Activated T-cell treated with anti-CD3 and anti-CD28 coated beads, Interleukin-2, amount 50 U/mL, for 1 hour (primary cell): ENCODE measurements around the gene LCT.
"Not testable (repeated sequence)": the region's sequence is repeated elsewhere in the genome, so short reads cannot be mapped to it uniquely, and the experiment has no call there.

Experiments
- DNase-seq: peaks from one replicate; pipeline ENCODE4 v3.0.0-alpha.2; 2020

LCT gene

GRCh38 chr2:135831180-135831812 is 5.7 kb downstream of the LCT start:
- no peak for DNase-seq

GRCh38 chr2:135829378-135830135 is 7.4 kb downstream of the LCT start:
- DNase-seq: no peak

GRCh38 chr2:135826544-135826943 is 10.4 kb downstream of the LCT start:
- DNase-seq: no peak

- no peak for DNase-seq
These were observed 11.3 kb downstream of the LCT start for GRCh38 chr2:135825550-135826176.

GRCh38 chr2:135825131-135825530 is 11.9 kb downstream of the LCT start:
- no peak for DNase-seq

- DNase-seq: no peak
These were observed 14.1 kb downstream of the LCT start for GRCh38 chr2:135822855-135823254.

- DNase-seq: no peak
These were observed 15.8 kb downstream of the LCT start for GRCh38 chr2:135821190-135821589.

- peak; percentile 51 for DNase-seq
These were observed 16.9 kb downstream of the LCT start for GRCh38 chr2:135820003-135820618.

- no peak for DNase-seq
These were observed 17.9 kb downstream of the LCT start for GRCh38 chr2:135818937-135819610.

- no peak for DNase-seq
These were observed 19.0 kb downstream of the LCT start for GRCh38 chr2:135817951-135818350.

GRCh38 chr2:135817466-135817865 is 19.5 kb downstream of the LCT start:
- no peak for DNase-seq

- DNase-seq: no peak
These were observed 21.7 kb downstream of the LCT start for GRCh38 chr2:135815269-135815668.

GRCh38 chr2:135812907-135813511 is 24.0 kb downstream of the LCT start:
- no peak for DNase-seq

- DNase-seq: not testable (repeated sequence)
These were observed 29.1 kb downstream of the LCT start for GRCh38 chr2:135807874-135808273.

- no peak for DNase-seq
These were observed 33.7 kb downstream of the LCT start for GRCh38 chr2:135803278-135803677.

- no peak for DNase-seq
These were observed 34.6 kb downstream of the LCT start for GRCh38 chr2:135802350-135802749.

- DNase-seq: no peak
These were observed 36.2 kb downstream of the LCT start for GRCh38 chr2:135800513-135801460.

GRCh38 chr2:135799738-135800137 is 37.2 kb downstream of the LCT start:
- no peak for DNase-seq

GRCh38 chr2:135798762-135799161 is 38.2 kb downstream of the LCT start:
- DNase-seq: no peak

- no peak for DNase-seq
These were observed 38.7 kb downstream of the LCT start for GRCh38 chr2:135798275-135798705.

GRCh38 chr2:135797497-135798274 is 39.3 kb downstream of the LCT start:
- DNase-seq: peak; percentile 76
